H1 (cell line): Measurements from ENCODE around the gene AKR1C2. TPM values are rescaled to one million over a fixed set of nuclear protein-coding genes. Genes with fewer than 3 reads are reported as not detected.

Experiments used
- CTCF ChIA-PET: fragments of 300-600 bp; sonication (Branson Sonifier 250); formaldehyde crosslinking; loops from one replicate; lab custom pipeline; 2021; ENCODE audit not compliant: partially characterized antibody; lab: Charles Lee
- POLR2A ChIA-PET: fragments of 300-600 bp; sonication (Branson Sonifier 250); formaldehyde crosslinking; loops from one replicate; lab custom pipeline; 2021; ENCODE audit warnings: inconsistent platforms; ENCODE audit not compliant: partially characterized antibody; lab: Charles Lee
- DNase-seq, 2 experiments: peaks; one replicate each; pipeline versions ENCODE4 v3.0.0 to v3.0.0-alpha.2; 2010 to 2022; ENCODE audit warnings: low spot score in 2 of 2, low read depth in 1 of 2, mixed read lengths in 1 of 2
- FAIRE-seq: peaks from 2 replicates; lab custom pipeline; 2011; peaks lifted over from hg19 to GRCh38; lab: Jason Lieb, UNC
- H2AFZ ChIP-seq: 2 replicates; pipeline ENCODE4 v1.8.1; 2012; ENCODE audit warnings: low read length, inconsistent platforms
- H2AK5ac ChIP-seq: 2 replicates; pipeline ENCODE4 v1.6.1; 2013; ENCODE audit warnings: low read depth, low read length
- H2BK120ac ChIP-seq: replicated peaks from 2 replicates; pipeline ENCODE3; 2013; ENCODE audit warnings: low read depth, low read length, inconsistent platforms
- H2BK12ac ChIP-seq: 2 replicates; pipeline ENCODE4 v1.6.1; 2013; ENCODE audit warnings: low read depth, low read length
- H2BK15ac ChIP-seq: 2 replicates; pipeline ENCODE4 v1.6.1; 2013; ENCODE audit warnings: low read length
- H2BK20ac ChIP-seq: 2 replicates; pipeline ENCODE4 v1.6.1; 2013; ENCODE audit warnings: low read length
- H2BK5ac ChIP-seq: 2 replicates; pipeline ENCODE4 v1.6.1; 2013; ENCODE audit warnings: low read depth, low read length
- H3K14ac ChIP-seq: 2 replicates; pipeline ENCODE4 v1.6.1; 2013; ENCODE audit warnings: inconsistent platforms; ENCODE audit not compliant: insufficient read length
- H3K18ac ChIP-seq: 2 replicates; pipeline ENCODE4 v1.6.1; 2013; ENCODE audit warnings: low read length; ENCODE audit errors: extremely low read depth
- H3K23ac ChIP-seq: 2 replicates; pipeline ENCODE4 v1.6.1; 2013; ENCODE audit warnings: inconsistent platforms; ENCODE audit not compliant: insufficient read length
- H3K23me2 ChIP-seq: 2 replicates; pipeline ENCODE4 v1.6.1; 2013; ENCODE audit warnings: low read depth, low read length
- H3K27ac ChIP-seq: 2 replicates; pipeline ENCODE4 v1.6.1; 2011; ENCODE audit warnings: low read depth, low read length, inconsistent platforms
- H3K27me3 ChIP-seq, 4 experiments: replicated peaks in 1 of 4; 1 replicate in 1 of 4; 2 replicates in 3 of 4; pipeline versions ENCODE4 v1.6.1 to v1.8.1; 2011 to 2013; ENCODE audit warnings: low read length in 3 of 4, mild to moderate bottlenecking in 3 of 4, inconsistent platforms in 2 of 4, mixed read lengths in 2 of 4, moderate library complexity in 1 of 4; ENCODE audit not compliant: control insufficient read depth in 3 of 4, insufficient read depth in 3 of 4; ENCODE audit errors: extremely low read depth in 1 of 4
- H3K36me3 ChIP-seq, 4 experiments: 2 replicates each; pipeline versions ENCODE4 v1.6.1 to v1.8.1; 2011 to 2013; ENCODE audit warnings: mild to moderate bottlenecking in 4 of 4, low read length in 3 of 4, moderate library complexity in 2 of 4, control low read depth in 1 of 4, inconsistent platforms in 1 of 4; ENCODE audit not compliant: insufficient read depth in 4 of 4, control insufficient read depth in 2 of 4
- H3K4ac ChIP-seq: replicated peaks from 2 replicates; pipeline ENCODE3; 2013; ENCODE audit warnings: low read length, low read depth, mixed read lengths, inconsistent platforms; ENCODE audit not compliant: insufficient read length
- H3K4me1 ChIP-seq, 4 experiments: replicated peaks in 1 of 4; 1 replicate in 1 of 4; 2 replicates in 3 of 4; pipeline versions ENCODE4 v1.6.1 to v1.8.1; 2011 to 2013; ENCODE audit warnings: low read length in 3 of 4, inconsistent platforms in 2 of 4, mixed read lengths in 1 of 4; ENCODE audit not compliant: insufficient read depth in 4 of 4, control insufficient read depth in 3 of 4
- H3K4me2 ChIP-seq, 2 experiments: 2 replicates each; pipeline versions ENCODE4 v1.6.1 to v1.8.1; 2011 to 2013; ENCODE audit warnings: low read depth in 2 of 2, low read length in 2 of 2, control low read depth in 1 of 2, inconsistent platforms in 1 of 2, mild to moderate bottlenecking in 1 of 2; ENCODE audit not compliant: insufficient read depth in 1 of 2
- H3K4me3 ChIP-seq, 4 experiments: fragments of 200-600, 300-600 bp in 1 of 4; sonication (generic), shearing (Covaris generic), sonication (Bioruptor Twin) in 1 of 4; 2 replicates each; pipeline versions ENCODE4 v1.5.1 to v1.8.1; 2011 to 2016; ENCODE audit warnings: low read length in 4 of 4, low read depth in 3 of 4, control low read depth in 2 of 4, inconsistent platforms in 2 of 4, mild to moderate bottlenecking in 2 of 4, mixed read lengths in 1 of 4, moderate library complexity in 1 of 4; ENCODE audit not compliant: insufficient read depth in 2 of 4; ENCODE audit errors: extremely low read depth in 1 of 4
- H3K56ac ChIP-seq: replicated peaks from 2 replicates; pipeline ENCODE3; 2013; ENCODE audit warnings: low read depth, mild to moderate bottlenecking, mixed read lengths, low read length, inconsistent platforms; ENCODE audit not compliant: insufficient read length
- H3K79me1 ChIP-seq: 2 replicates; pipeline ENCODE4 v1.6.1; 2013; ENCODE audit warnings: low read depth, low read length, control low read depth
- H3K79me2 ChIP-seq, 2 experiments: 2 replicates each; pipeline versions ENCODE4 v1.6.1 to v1.8.1; 2012 to 2013; ENCODE audit warnings: low read length in 2 of 2, mild to moderate bottlenecking in 2 of 2, inconsistent platforms in 1 of 2; ENCODE audit not compliant: insufficient read depth in 2 of 2, control insufficient read depth in 1 of 2
- H3K9ac ChIP-seq, 4 experiments: replicated peaks in 1 of 4; 1 replicate in 1 of 4; 2 replicates in 3 of 4; pipeline versions ENCODE4 v1.6.1 to v1.8.1; 2011 to 2013; ENCODE audit warnings: low read depth in 3 of 4, low read length in 3 of 4, control low read depth in 2 of 4, mild to moderate bottlenecking in 2 of 4, moderate library complexity in 2 of 4, inconsistent platforms in 1 of 4; ENCODE audit errors: extremely low read depth in 1 of 4
- H3K9me3 ChIP-seq, 2 experiments: 2 replicates each; pipeline versions ENCODE4 v1.6.1 to v1.8.1; 2012 to 2013; ENCODE audit warnings: mild to moderate bottlenecking in 2 of 2, moderate library complexity in 2 of 2, control low read depth in 1 of 2, inconsistent platforms in 1 of 2, low read depth in 1 of 2, low read length in 1 of 2, mixed read lengths in 1 of 2; ENCODE audit not compliant: insufficient read depth in 2 of 2
- H4K20me1 ChIP-seq, 2 experiments: replicated peaks in 1 of 2; 2 replicates each; pipeline versions ENCODE3 to v1.8.1; 2011 to 2013; ENCODE audit warnings: inconsistent platforms in 2 of 2, low read length in 2 of 2, mild to moderate bottlenecking in 1 of 2; ENCODE audit not compliant: insufficient read depth in 2 of 2, control insufficient read depth in 1 of 2
- H4K5ac ChIP-seq: 2 replicates; pipeline ENCODE4 v1.6.1; 2013; ENCODE audit warnings: low read length, low read depth, mixed read lengths, inconsistent platforms; ENCODE audit not compliant: insufficient read length
- H4K8ac ChIP-seq: 2 replicates; pipeline ENCODE4 v1.8.0; 2013; ENCODE audit warnings: mild to moderate bottlenecking, moderate library complexity, low read length, inconsistent platforms; ENCODE audit not compliant: insufficient read depth; ENCODE audit errors: extremely low read depth
- H4K91ac ChIP-seq: replicated peaks from 2 replicates; pipeline ENCODE3; 2013; ENCODE audit warnings: low read length, mixed read lengths, inconsistent platforms; ENCODE audit not compliant: insufficient read length
- CTBP2 ChIP-seq: IDR thresholded peaks from 2 replicates; pipeline ENCODE4 v1.7.0; 2011; ENCODE audit warnings: borderline replicate concordance, mild to moderate bottlenecking, moderate library complexity, mixed read lengths, low read length; ENCODE audit not compliant: insufficient read depth, insufficient read length
- GABPA ChIP-seq: IDR thresholded peaks from 2 replicates; pipeline ENCODE4 v1.6.1; 2011; ENCODE audit warnings: mild to moderate bottlenecking, low read length, moderate library complexity, borderline replicate concordance; ENCODE audit not compliant: insufficient read depth
- JUN ChIP-seq: IDR thresholded peaks from 2 replicates; pipeline ENCODE4 v1.6.1; 2011; ENCODE audit warnings: low read depth, mild to moderate bottlenecking, improper control_type of control experiment, low read length
- KDM1A ChIP-seq: fragments of 200-600, 300-600 bp; sonication (generic); IDR thresholded peaks from 2 replicates; pipeline ENCODE4 v1.7.1; 2016; ENCODE audit warnings: mild to moderate bottlenecking, low read length, borderline replicate concordance
- POLR2AphosphoS5 ChIP-seq: IDR thresholded peaks from 2 replicates; pipeline ENCODE4 v1.6.1; 2011; ENCODE audit warnings: low read depth, low read length
- SAP30 ChIP-seq: fragments of 300-600 bp; sonication (generic); IDR thresholded peaks from 2 replicates; pipeline ENCODE4 v1.7.1; 2012; ENCODE audit warnings: low read length, moderate library complexity, mild to moderate bottlenecking, inconsistent platforms; ENCODE audit not compliant: insufficient read depth, insufficient replicate concordance
- TBP ChIP-seq: IDR thresholded peaks from 2 replicates; pipeline ENCODE4 v1.6.1; 2011; ENCODE audit warnings: low read depth, low read length, improper control_type of control experiment
- polyA plus RNA-seq, 7 experiments: library from polyadenylated mRNA; depleted of rRNA in 3 of 7; stranded (reverse) in 5 of 7; unstranded in 2 of 7; fragments of >200 nt in 5 of 7; fragments of 200-250 nt in 2 of 7; gene quantifications; 1 replicate in 5 of 7; 2 replicates in 1 of 7; 4 replicates in 1 of 7; pipeline versions ENCODE4 v1.2.1 to v1.2.3, GENCODE V29; 2011 to 2013; ENCODE audit warnings: missing spikeins in 2 of 7, mixed read lengths in 2 of 7
- total RNA-seq: library from RNA; stranded (reverse); fragmentation: NEBNext Ultra II Directional; extraction: Animal tissue kit (Norgen Biotek cat#: 25700); gene quantifications from 2 replicates; pipeline ENCODE4 v1.2.1, GENCODE V29; 2021

The AKR1C2 gene
- total and polyA plus RNA-seq, 2 of the 8 experiments (the other 6 are each of a cell fraction or from before 2014, with no cell fraction given): 0.77 to 1.2 TPM

- H3K9ac ChIP-seq: no peak overlapping the region
- no peaks in the 10 kb centered on the region for H3K79me2 ChIP-seq
- H3K23me2 ChIP-seq: no peaks in the 10 kb centered on the region
- H2AK5ac ChIP-seq: no peak overlapping the region
- H3K79me1 ChIP-seq: no peaks in the 10 kb centered on the region
- H4K8ac ChIP-seq: no peak overlapping the region
- ChIA-PET POLR2A (no interaction called here), CTCF (interaction anchor here (1.1 to 2.5 kb wide), 3 partner anchors 10 to 184 kb away, joined by 4 to 19 read pairs (median 4); no protein-coding TSS in a partner anchor)
- H4K91ac ChIP-seq: no peak overlapping the region
- TF ChIP-seq CTBP2 (no peak), JUN (no peak), GABPA (no peak), POLR2AphosphoS5 (no peak), SAP30 (no peak), KDM1A (no peak), TBP (no peak)
- no peaks in the 10 kb centered on the region for H3K36me3 ChIP-seq
- no peak for FAIRE-seq
- no peak overlapping the region for H3K4ac ChIP-seq
- H3K4me1 ChIP-seq: no peaks in the 10 kb centered on the region
- H4K5ac ChIP-seq: no peak overlapping the region
- DNase-seq: no peak
- no peak overlapping the region for H3K18ac ChIP-seq
- peaks cover 3 to 6% of the 10 kb centered on the region in 2 experiments; a peak in 1 of 4 replicates for H3K9me3 ChIP-seq
- H4K20me1 ChIP-seq: no peaks in the 10 kb centered on the region
- H3K14ac ChIP-seq: no peak overlapping the region
- no peak overlapping the region for H3K27ac ChIP-seq
- H2AFZ ChIP-seq: no peak overlapping the region
- H2BK12ac ChIP-seq: no peak overlapping the region
- H3K4me2 ChIP-seq: no peak overlapping the region
- H2BK120ac ChIP-seq: no peak overlapping the region
- no peak overlapping the region for H2BK5ac ChIP-seq
- H2BK15ac ChIP-seq: no peak overlapping the region
- no peak overlapping the region for H3K4me3 ChIP-seq
- H3K56ac ChIP-seq: no peak overlapping the region
- no peak overlapping the region for H3K23ac ChIP-seq
- no peak overlapping the region for H2BK20ac ChIP-seq
- H3K27me3 ChIP-seq: no peaks in the 10 kb centered on the region
These were observed 30.9 kb upstream of the AKR1C2 start for GRCh38 chr10:5034588-5034987.
